Measurements from ENCODE around the gene SLC6A8.

GRCh38 chrX:153694687-153695270, 7.1 kb downstream of the SLC6A8 start:
- TF ChIP-seq, protein P1, sequence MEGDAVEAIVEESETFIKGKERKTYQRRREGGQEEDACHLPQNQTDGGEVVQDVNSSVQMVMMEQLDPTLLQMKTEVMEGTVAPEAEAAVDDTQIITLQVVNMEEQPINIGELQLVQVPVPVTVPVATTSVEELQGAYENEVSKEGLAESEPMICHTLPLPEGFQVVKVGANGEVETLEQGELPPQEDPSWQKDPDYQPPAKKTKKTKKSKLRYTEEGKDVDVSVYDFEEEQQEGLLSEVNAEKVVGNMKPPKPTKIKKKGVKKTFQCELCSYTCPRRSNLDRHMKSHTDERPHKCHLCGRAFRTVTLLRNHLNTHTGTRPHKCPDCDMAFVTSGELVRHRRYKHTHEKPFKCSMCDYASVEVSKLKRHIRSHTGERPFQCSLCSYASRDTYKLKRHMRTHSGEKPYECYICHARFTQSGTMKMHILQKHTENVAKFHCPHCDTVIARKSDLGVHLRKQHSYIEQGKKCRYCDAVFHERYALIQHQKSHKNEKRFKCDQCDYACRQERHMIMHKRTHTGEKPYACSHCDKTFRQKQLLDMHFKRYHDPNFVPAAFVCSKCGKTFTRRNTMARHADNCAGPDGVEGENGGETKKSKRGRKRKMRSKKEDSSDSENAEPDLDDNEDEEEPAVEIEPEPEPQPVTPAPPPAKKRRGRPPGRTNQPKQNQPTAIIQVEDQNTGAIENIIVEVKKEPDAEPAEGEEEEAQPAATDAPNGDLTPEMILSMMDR (IDR thresholded peaks at IDR 0.05) = no peak
- TF ChIP-seq POLR2A (IDR thresholded peaks at IDR 0.05) = no peak
